ENCODE data around the gene BBS5.

GRCh38 chr2:169472249-169472648 lies 7.0 kb upstream of the BBS5 start:
- TF ChIP-seq CTCF (IDR thresholded peaks at IDR 0.05 in 8 of 11, conservative IDR thresholded peaks at IDR 0.05 in 3 of 11) (no peak), POLR2A (IDR thresholded peaks at IDR 0.05) (no peak)
